Neural progenitor cell (in vitro differentiated cells): ENCODE results near the gene SF3B6. TPM values are rescaled to one million over a fixed set of nuclear protein-coding genes. Genes with fewer than 3 reads are reported as not detected.
"Not testable (repeated sequence)": the region's sequence is repeated elsewhere in the genome, so short reads cannot be mapped to it uniquely, and the experiment has no call there.

Experiments
- DNase-seq: peaks from one replicate; pipeline ENCODE4 v3.0.0-alpha.2; 2016; ENCODE audit warnings: low spot score
- H2AFZ ChIP-seq: fragments of 200-600 bp; sonication (generic); replicated peaks from 2 replicates; pipeline ENCODE4 v1.6.1; 2016; ENCODE audit warnings: antibody characterized with exemption
- H3F3A ChIP-seq: fragments of 200-600 bp; sonication (generic); 2 replicates; pipeline ENCODE4 v1.6.1; 2016; ENCODE audit warnings: antibody characterized with exemption, low read depth
- H3K27ac ChIP-seq: fragments of 200-600 bp; sonication (generic); 2 replicates; pipeline ENCODE4 v1.5.1; 2016; ENCODE audit warnings: mild to moderate bottlenecking
- H3K27me3 ChIP-seq: fragments of 200-600 bp; sonication (generic); 2 replicates; pipeline ENCODE4 v1.6.1; 2016; ENCODE audit warnings: mild to moderate bottlenecking, moderate library complexity
- H3K36me3 ChIP-seq: fragments of 200-600 bp; sonication (generic); 2 replicates; pipeline ENCODE4 v1.5.1; 2016
- H3K4me1 ChIP-seq: fragments of 200-600 bp; sonication (generic); 2 replicates; pipeline ENCODE4 v1.6.1; 2016; ENCODE audit warnings: mixed run types
- H3K4me2 ChIP-seq: fragments of 200-600 bp; sonication (generic); 2 replicates; pipeline ENCODE4 v1.6.1; 2016
- H3K4me3 ChIP-seq: fragments of 200-600 bp; sonication (generic); 2 replicates; pipeline ENCODE4 v1.5.1; 2016
- H3K79me2 ChIP-seq: fragments of 200-600 bp; sonication (generic); 2 replicates; pipeline ENCODE4 v1.6.1; 2016; ENCODE audit warnings: low read depth
- H3K9ac ChIP-seq: fragments of 200-600 bp; sonication (generic); 2 replicates; pipeline ENCODE4 v1.6.1; 2016
- H3K9me3 ChIP-seq: fragments of 200-600 bp; sonication (generic); 2 replicates; pipeline ENCODE4 v1.5.1; 2016; ENCODE audit warnings: low read depth
- H4K20me1 ChIP-seq: fragments of 200-600 bp; sonication (generic); 2 replicates; pipeline ENCODE4 v1.6.1; 2016; ENCODE audit warnings: low read depth
- H3K27ac Mint-ChIP-seq: 3 replicates; pipeline ENCODE4 v1.8.0; 2021; ENCODE audit warnings: mixed read lengths
- H3K27me3 Mint-ChIP-seq: 2 replicates; pipeline ENCODE4 v1.8.0; 2022; ENCODE audit warnings: low read depth, mild to moderate bottlenecking, inconsistent platforms, moderate library complexity, mixed read lengths; ENCODE audit not compliant: insufficient read depth
- H3K36me3 Mint-ChIP-seq: 3 replicates; pipeline ENCODE4 v1.8.0; 2021; ENCODE audit warnings: mixed read lengths
- H3K4me1 Mint-ChIP-seq: 3 replicates; pipeline ENCODE4 v1.8.0; 2021; ENCODE audit warnings: mixed read lengths
- H3K4me3 Mint-ChIP-seq: 3 replicates; pipeline ENCODE4 v1.8.0; 2021; ENCODE audit warnings: mild to moderate bottlenecking, moderate library complexity, mixed read lengths
- H3K9me3 Mint-ChIP-seq: 3 replicates; pipeline ENCODE4 v1.8.0; 2020; ENCODE audit warnings: mixed read lengths
- EZH2 ChIP-seq: fragments of 200-600 bp; sonication (generic); IDR thresholded peaks from 2 replicates; pipeline ENCODE4 v1.6.1; 2017; ENCODE audit warnings: antibody characterized with exemption, mild to moderate bottlenecking, moderate library complexity
- EZH2phosphoT487 ChIP-seq: fragments of 200-600 bp; sonication (generic); IDR thresholded peaks from 2 replicates; pipeline ENCODE4 v1.6.1; 2017; ENCODE audit warnings: antibody characterized with exemption
- total RNA-seq: library from RNA; depleted of rRNA; stranded (reverse); fragments of >200 nt; gene quantifications from 2 replicates; pipeline ENCODE4 v1.2.3, GENCODE V29; 2015; ENCODE audit warnings: low replicate concordance
- TF ChIP-seq, protein P1 (sequence below): fragments of 200-600 bp; sonication (generic); IDR thresholded peaks from 2 replicates; pipeline ENCODE4 v1.5.1; 2017; ENCODE audit warnings: antibody characterized with exemption, mild to moderate bottlenecking

Gene SF3B6
- total RNA-seq, 1 donor from 2014 or later: 329 TPM

- Histone ChIP-seq H3F3A (no peaks in the 10 kb centered on the region), H3K27me3 (no peaks in the 10 kb centered on the region), H3K79me2 (no peaks in the 10 kb centered on the region), H3K4me1 (no peaks in the 10 kb centered on the region), H2AFZ (no peak overlapping the region), H3K4me3 (no peak overlapping the region), H3K4me2 (no peak overlapping the region), H3K9me3 (no peaks in the 10 kb centered on the region), H3K9ac (no peak overlapping the region), H3K27ac (no peak overlapping the region), H3K36me3 (no peaks in the 10 kb centered on the region), H4K20me1 (no peaks in the 10 kb centered on the region)
- Mint-ChIP-seq H3K9me3 (peaks cover 26% of the 10 kb centered on the region), H3K27me3 (no peaks in the 10 kb centered on the region), H3K4me1 (no peaks in the 10 kb centered on the region), H3K36me3 (peaks cover 2% of the 10 kb centered on the region), H3K4me3 (no peak overlapping the region), H3K27ac (no peak overlapping the region)
- DNase-seq: no peak
- TF ChIP-seq EZH2 (no peak), EZH2phosphoT487 (no peak)
- TF ChIP-seq, protein P1, sequence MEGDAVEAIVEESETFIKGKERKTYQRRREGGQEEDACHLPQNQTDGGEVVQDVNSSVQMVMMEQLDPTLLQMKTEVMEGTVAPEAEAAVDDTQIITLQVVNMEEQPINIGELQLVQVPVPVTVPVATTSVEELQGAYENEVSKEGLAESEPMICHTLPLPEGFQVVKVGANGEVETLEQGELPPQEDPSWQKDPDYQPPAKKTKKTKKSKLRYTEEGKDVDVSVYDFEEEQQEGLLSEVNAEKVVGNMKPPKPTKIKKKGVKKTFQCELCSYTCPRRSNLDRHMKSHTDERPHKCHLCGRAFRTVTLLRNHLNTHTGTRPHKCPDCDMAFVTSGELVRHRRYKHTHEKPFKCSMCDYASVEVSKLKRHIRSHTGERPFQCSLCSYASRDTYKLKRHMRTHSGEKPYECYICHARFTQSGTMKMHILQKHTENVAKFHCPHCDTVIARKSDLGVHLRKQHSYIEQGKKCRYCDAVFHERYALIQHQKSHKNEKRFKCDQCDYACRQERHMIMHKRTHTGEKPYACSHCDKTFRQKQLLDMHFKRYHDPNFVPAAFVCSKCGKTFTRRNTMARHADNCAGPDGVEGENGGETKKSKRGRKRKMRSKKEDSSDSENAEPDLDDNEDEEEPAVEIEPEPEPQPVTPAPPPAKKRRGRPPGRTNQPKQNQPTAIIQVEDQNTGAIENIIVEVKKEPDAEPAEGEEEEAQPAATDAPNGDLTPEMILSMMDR: no peak
Measured at GRCh38 chr2:24102677-24103076, 26.6 kb upstream of the SF3B6 start.

DNA sequence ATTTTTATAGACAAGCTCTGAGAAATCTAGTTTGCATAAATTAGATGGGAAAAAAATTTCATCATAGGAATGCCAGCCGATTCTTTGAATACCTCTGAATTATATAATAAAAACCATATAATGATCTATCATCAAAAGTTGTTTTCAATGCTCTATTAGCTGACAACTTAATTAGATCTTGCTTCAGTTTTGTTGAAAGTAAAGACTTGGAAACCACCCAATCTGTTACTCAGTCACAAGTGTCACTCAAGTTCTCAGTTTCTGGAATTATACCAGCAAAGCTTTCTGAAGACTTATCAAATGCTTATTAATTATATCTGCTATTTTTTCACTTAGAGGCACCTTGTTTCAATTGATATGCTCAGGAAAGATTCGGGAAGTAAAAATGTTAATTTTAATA lies 25.9 kb upstream of the SF3B6 start:
- Histone ChIP-seq H3K4me2 (no peak overlapping the region), H3K9me3 (no peaks in the 10 kb centered on the region), H3K36me3 (no peaks in the 10 kb centered on the region), H3K4me3 (no peak overlapping the region), H3K27me3 (no peaks in the 10 kb centered on the region), H3K4me1 (no peaks in the 10 kb centered on the region), H3K9ac (no peak overlapping the region), H3K79me2 (no peaks in the 10 kb centered on the region), H4K20me1 (no peaks in the 10 kb centered on the region), H3K27ac (no peak overlapping the region), H3F3A (no peaks in the 10 kb centered on the region), H2AFZ (no peak overlapping the region)
- TF ChIP-seq EZH2phosphoT487 (no peak), EZH2 (no peak)
- TF ChIP-seq, protein P1: no peak
- DNase-seq: no peak
- Mint-ChIP-seq H3K36me3 (peaks cover 2% of the 10 kb centered on the region), H3K9me3 (peaks cover 19% of the 10 kb centered on the region), H3K27me3 (no peaks in the 10 kb centered on the region), H3K27ac (no peak overlapping the region), H3K4me3 (no peak overlapping the region), H3K4me1 (no peaks in the 10 kb centered on the region)

GRCh38 chr2:24100732-24101131 lies 24.6 kb upstream of the SF3B6 start:
- H3K9me3 Mint-ChIP-seq: peaks cover 11% of the 10 kb centered on the region
- not testable (repeated sequence) for H3K27me3 ChIP-seq, H3K4me3 Mint-ChIP-seq, H3K9ac ChIP-seq, H3K9me3 ChIP-seq, H3F3A ChIP-seq, H3K4me3 ChIP-seq, H3K4me1 Mint-ChIP-seq, H3K79me2 ChIP-seq, H3K27ac ChIP-seq, H2AFZ ChIP-seq, H4K20me1 ChIP-seq, H3K27ac Mint-ChIP-seq, H3K36me3 ChIP-seq, H3K27me3 Mint-ChIP-seq, DNase-seq, H3K4me2 ChIP-seq, H3K36me3 Mint-ChIP-seq, H3K4me1 ChIP-seq

DNA sequence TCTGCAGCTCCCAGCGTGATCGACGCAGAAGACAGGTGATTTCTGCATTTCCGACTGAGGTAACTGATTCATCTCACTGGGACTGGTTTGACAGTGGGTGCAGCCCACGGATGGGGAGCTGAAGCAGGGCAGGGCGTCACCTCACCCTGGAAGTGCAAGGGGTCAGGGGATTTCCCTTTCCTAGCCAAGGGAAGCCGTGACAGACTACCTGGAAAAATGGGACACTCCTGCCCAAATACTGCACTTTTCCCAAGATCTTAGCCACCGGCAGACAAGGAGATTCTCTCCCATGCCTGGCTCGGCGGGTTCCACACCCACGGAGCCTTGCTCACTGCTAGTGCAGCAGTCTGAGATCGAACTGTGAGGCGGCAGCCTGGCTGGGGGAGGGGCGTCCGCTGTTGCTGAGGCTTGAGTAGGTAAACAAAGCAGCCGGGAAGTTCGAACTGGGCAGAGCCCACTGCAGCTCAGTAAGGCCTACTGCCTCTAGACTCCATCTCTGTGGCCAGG lies 19.1 kb upstream of the SF3B6 start:
- not testable (repeated sequence) for H3K27me3 ChIP-seq, H3K36me3 ChIP-seq, H3K27me3 Mint-ChIP-seq, H3K27ac Mint-ChIP-seq, H3K9me3 Mint-ChIP-seq, H4K20me1 ChIP-seq, H3K27ac ChIP-seq, H3K36me3 Mint-ChIP-seq, H3K4me3 ChIP-seq, H3K9ac ChIP-seq, H3K79me2 ChIP-seq, H3K4me3 Mint-ChIP-seq, H3F3A ChIP-seq, H3K4me1 Mint-ChIP-seq, H3K4me1 ChIP-seq, H3K9me3 ChIP-seq
- H3K4me2 ChIP-seq: peak overlapping the region; percentile 47
- peak; percentile 13 for DNase-seq
- H2AFZ ChIP-seq: peak overlapping the region; percentile 60

DNA sequence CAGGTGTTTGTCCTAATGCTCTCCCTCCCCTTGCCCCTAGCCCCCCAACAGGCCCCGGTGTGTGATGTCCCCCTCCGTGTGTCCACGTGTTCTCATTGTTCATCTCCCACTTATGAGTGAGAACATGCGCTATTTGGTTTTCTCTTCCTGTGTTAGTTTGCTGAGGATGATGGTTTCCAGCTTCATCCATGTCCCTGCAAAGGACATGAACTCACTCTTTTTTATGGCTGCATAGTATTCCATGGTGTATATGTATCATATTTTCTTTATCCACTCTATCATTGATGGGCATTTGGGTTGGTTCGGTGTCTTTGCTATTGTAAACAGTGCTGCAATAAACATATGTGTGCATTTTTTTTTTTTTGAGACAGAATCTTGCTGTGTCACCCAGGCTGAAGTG lies 17.1 kb upstream of the SF3B6 start:
- DNase-seq, H2AFZ ChIP-seq, H3K9me3 Mint-ChIP-seq, H3K4me1 ChIP-seq, H3K9ac ChIP-seq, H3K27me3 ChIP-seq, H3K4me1 Mint-ChIP-seq, H3K9me3 ChIP-seq, H3K36me3 ChIP-seq, H4K20me1 ChIP-seq, H3F3A ChIP-seq, H3K4me2 ChIP-seq, H3K27me3 Mint-ChIP-seq, H3K27ac ChIP-seq, H3K27ac Mint-ChIP-seq, H3K79me2 ChIP-seq, H3K4me3 ChIP-seq, H3K4me3 Mint-ChIP-seq: not testable (repeated sequence)
- peaks cover 11% of the 10 kb centered on the region for H3K36me3 Mint-ChIP-seq
